Activated CD8-positive, alpha-beta T cell treated with anti-CD3 and anti-CD28 coated beads for 36 hours (primary cell): ENCODE results near the gene RXFP1. TPM values are rescaled to one million over a fixed set of nuclear protein-coding genes. Genes with fewer than 3 reads are reported as not detected.

Experiments used
- ATAC-seq: fragments of 200-7000 bp; cut with Tn5 transposase; one replicate; pipeline ENCODE4 v1.10.0; 2021; ENCODE audit warnings: mild to moderate bottlenecking, moderate library complexity
- CTCF ChIA-PET: fragments of 350-600 bp; sonication (Branson Sonifier 250); formaldehyde crosslinking; loops from one replicate; lab custom pipeline; 2021; ENCODE audit warnings: antibody characterized with exemption; lab: Charles Lee
- POLR2A ChIA-PET: fragments of 350-600 bp; sonication (Branson Sonifier 250); formaldehyde crosslinking; loops from one replicate; lab custom pipeline; 2021; ENCODE audit warnings: antibody characterized with exemption; lab: Charles Lee
- DNase-seq: peaks from one replicate; pipeline ENCODE4 v3.0.0-alpha.2; 2020
- H3K27ac Mint-ChIP-seq: one replicate; pipeline ENCODE4 v1.8.0; 2021; ENCODE audit warnings: mild to moderate bottlenecking, mixed read lengths
- H3K27me3 Mint-ChIP-seq: one replicate; pipeline ENCODE4 v1.8.0; 2021; ENCODE audit warnings: mixed read lengths
- H3K36me3 Mint-ChIP-seq: one replicate; pipeline ENCODE4 v1.8.0; 2021; ENCODE audit warnings: low read depth, mixed read lengths
- H3K4me1 Mint-ChIP-seq: one replicate; pipeline ENCODE4 v1.8.0; 2021; ENCODE audit warnings: low read depth, mixed read lengths
- H3K4me3 Mint-ChIP-seq: one replicate; pipeline ENCODE4 v1.8.0; 2021; ENCODE audit warnings: mild to moderate bottlenecking, moderate library complexity, mixed read lengths
- H3K9me3 Mint-ChIP-seq: one replicate; pipeline ENCODE4 v1.8.0; 2021; ENCODE audit warnings: mixed read lengths
- intact Hi-C: fragments of 100-400 bp; cut with micrococcal nuclease; formaldehyde crosslinking; loops from one replicate; pipeline ENCODE4 v1.10.0; 2022
- total RNA-seq, 2 experiments: library from RNA; stranded (reverse); gene quantifications; one replicate each; pipeline ENCODE4 v1.2.3, GENCODE V29; 2021
- TF ChIP-seq, protein P1 (sequence below): fragments of 200-600 bp; IDR thresholded peaks from one replicate; pipeline ENCODE4 v1.8.0; 2022; ENCODE audit warnings: antibody characterized with exemption, mild to moderate bottlenecking

The RXFP1 gene
- not detected for total RNA-seq

DNA sequence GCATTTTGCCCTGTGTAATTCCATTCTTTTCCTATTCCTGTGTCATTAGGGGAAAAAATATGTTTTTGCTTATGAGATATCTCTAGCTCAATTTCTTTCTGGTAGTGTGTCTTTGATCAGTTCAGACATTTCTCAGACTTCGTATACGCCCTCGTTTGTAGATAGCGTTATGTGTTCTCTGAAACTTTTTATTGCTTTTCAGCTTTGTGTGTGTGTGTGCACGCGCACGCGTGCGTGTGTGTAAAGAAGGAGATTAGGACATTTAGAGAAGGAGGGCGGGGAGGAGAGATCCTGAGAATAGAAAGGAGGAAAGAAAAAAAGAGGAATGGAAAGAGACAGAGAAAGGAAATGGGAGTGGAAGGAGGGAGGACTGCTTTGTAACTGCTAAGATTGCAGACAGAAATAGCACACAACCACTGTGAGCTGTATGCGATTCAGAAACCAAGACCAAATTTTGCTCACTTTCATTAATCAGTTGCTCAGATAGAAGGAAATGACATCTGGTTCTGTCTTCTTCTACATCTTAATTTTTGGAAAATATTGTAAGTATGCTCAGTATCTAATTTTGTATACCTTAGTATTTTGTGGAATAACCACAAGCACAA, at the start of gene RXFP1:
TSS of gene RXFP1 (plus strand) at position 399 of the 605 bp plus-strand sequence. CDS start at position 494, 95 bp downstream.
- intact Hi-C loops: no loop called here
- ATAC-seq: no peak
- no peaks in the 10 kb centered on the region for H3K36me3 Mint-ChIP-seq

DNA sequence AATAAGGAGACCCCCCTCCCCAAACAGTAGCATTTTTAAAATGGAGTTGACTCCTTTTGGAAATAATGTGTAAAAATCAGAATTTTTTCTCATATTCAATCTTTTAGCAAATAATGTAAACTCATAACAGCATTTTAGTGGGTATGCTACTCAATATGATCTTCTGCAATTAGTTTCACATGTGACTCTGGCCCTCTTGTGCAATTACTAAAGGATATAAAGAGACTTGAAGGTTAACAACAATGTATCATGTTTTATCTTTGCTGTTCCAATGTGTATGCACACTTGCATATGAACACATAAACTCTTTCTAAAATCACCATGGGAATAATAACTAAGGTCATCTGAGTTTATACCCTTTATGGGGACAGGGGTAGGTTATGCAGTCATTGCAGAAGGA, 39.9 kb upstream of the RXFP1 start:
- DNase-seq (no peak), ATAC-seq (no peak)
- H3K4me1 Mint-ChIP-seq: no peaks in the 10 kb centered on the region
- H3K4me3 Mint-ChIP-seq: no peak overlapping the region
- POLR2A ChIA-PET: no interaction called here
- H3K9me3 Mint-ChIP-seq: peaks cover 2% of the 10 kb centered on the region
- no peak overlapping the region for H3K27ac Mint-ChIP-seq
- H3K36me3 Mint-ChIP-seq: no peaks in the 10 kb centered on the region
- intact Hi-C loops: no loop called here
- CTCF ChIA-PET: no interaction called here
- H3K27me3 Mint-ChIP-seq: no peaks in the 10 kb centered on the region
- TF ChIP-seq, protein P1, sequence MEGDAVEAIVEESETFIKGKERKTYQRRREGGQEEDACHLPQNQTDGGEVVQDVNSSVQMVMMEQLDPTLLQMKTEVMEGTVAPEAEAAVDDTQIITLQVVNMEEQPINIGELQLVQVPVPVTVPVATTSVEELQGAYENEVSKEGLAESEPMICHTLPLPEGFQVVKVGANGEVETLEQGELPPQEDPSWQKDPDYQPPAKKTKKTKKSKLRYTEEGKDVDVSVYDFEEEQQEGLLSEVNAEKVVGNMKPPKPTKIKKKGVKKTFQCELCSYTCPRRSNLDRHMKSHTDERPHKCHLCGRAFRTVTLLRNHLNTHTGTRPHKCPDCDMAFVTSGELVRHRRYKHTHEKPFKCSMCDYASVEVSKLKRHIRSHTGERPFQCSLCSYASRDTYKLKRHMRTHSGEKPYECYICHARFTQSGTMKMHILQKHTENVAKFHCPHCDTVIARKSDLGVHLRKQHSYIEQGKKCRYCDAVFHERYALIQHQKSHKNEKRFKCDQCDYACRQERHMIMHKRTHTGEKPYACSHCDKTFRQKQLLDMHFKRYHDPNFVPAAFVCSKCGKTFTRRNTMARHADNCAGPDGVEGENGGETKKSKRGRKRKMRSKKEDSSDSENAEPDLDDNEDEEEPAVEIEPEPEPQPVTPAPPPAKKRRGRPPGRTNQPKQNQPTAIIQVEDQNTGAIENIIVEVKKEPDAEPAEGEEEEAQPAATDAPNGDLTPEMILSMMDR: no peak

More for the DNA sequence above, at the start of gene RXFP1:
- Mint-ChIP-seq H3K9me3 (no peaks in the 10 kb centered on the region), H3K27me3 (peaks cover 2% of the 10 kb centered on the region), H3K27ac (no peak within 1 kb of the TSS), H3K4me1 (no peaks in the 10 kb centered on the region), H3K4me3 (no peak within 1 kb of the TSS)
- TF ChIP-seq, protein P1: no peak
- ChIA-PET POLR2A (no interaction called here), CTCF (interaction anchor here (0.6 to 1.3 kb wide), 2 partner anchors 26 to 356 kb away, joined by 3 read pairs; no protein-coding TSS in a partner anchor)
- no peak for DNase-seq

DNA sequence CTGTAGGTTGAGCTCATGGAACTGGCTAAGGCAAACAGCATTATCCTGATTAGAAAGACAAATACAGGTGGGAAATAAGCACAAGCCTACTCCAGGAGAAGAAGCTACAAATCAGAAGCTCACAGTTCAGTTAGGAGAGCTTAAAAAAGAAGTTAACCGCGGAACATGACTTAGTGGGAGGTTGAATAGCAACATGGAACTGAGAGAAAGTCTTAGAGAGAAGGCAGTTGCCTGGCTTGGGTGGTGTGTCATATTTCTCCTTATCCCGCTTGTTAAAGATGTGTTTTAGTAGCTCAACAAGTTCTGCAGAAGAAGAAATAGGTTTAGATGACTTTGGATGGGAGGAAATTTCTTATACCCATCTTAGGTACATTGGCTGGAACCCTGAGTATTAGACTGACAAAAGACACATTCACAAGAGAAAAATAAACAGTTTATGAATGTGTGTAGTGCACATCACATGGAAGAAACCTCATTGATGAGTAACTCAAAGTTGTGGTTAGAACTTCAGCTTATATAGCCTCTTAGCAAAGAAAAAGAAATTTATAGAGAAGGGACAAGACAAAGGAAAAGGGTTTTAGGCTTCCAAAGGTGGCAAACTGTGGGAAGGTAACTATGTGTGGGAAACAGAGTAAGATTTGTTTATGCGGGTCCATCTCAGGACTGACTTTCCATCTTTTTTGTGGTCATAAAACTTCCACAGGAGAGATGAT, 37.4 kb upstream of the RXFP1 start:
- Mint-ChIP-seq H3K4me3 (no peak overlapping the region), H3K27me3 (peaks cover 2% of the 10 kb centered on the region), H3K36me3 (no peaks in the 10 kb centered on the region), H3K27ac (no peak overlapping the region), H3K9me3 (peaks cover 4% of the 10 kb centered on the region), H3K4me1 (no peaks in the 10 kb centered on the region)
- TF ChIP-seq, protein P1: no peak
- DNase-seq: no peak
- POLR2A ChIA-PET: interaction anchor here (0.6 kb wide), 2 partner anchors 688 to 1151 kb away, joined by 3 read pairs; no protein-coding TSS in a partner anchor
- intact Hi-C loops: no loop called here
- CTCF ChIA-PET: interaction anchor here (1.2 to 1.4 kb wide), 2 partner anchors 11 to 13 kb away, joined by 3 to 4 read pairs; no protein-coding TSS in a partner anchor
- no peak for ATAC-seq

DNA sequence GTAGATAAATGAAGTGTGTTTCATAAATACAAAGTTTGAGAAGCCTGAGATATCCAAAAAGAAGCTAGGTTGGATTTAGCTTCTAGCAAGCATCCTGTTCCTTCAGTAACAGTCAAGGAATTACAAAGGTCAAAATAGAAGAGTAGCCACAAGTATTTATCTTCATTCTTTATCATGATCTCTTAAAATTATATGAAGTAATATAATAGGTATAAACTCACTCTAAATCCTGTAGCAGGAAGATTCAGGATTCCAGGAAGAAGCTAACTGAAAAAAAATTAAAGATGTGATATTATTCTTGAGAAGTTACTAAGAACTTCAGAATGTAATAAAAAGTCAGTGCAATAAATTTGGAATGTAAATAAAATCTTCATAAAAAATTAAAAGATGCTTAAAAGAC, 31.1 kb upstream of the RXFP1 start:
- intact Hi-C loops: no loop called here
- Mint-ChIP-seq H3K27me3 (peaks cover 2% of the 10 kb centered on the region), H3K27ac (no peak overlapping the region), H3K4me3 (no peak overlapping the region), H3K9me3 (peaks cover 6% of the 10 kb centered on the region), H3K36me3 (no peaks in the 10 kb centered on the region), H3K4me1 (no peaks in the 10 kb centered on the region)
- CTCF ChIA-PET: no interaction called here
- POLR2A ChIA-PET: no interaction called here
- ATAC-seq (no peak), DNase-seq (no peak)
- TF ChIP-seq, protein P1: no peak

DNA sequence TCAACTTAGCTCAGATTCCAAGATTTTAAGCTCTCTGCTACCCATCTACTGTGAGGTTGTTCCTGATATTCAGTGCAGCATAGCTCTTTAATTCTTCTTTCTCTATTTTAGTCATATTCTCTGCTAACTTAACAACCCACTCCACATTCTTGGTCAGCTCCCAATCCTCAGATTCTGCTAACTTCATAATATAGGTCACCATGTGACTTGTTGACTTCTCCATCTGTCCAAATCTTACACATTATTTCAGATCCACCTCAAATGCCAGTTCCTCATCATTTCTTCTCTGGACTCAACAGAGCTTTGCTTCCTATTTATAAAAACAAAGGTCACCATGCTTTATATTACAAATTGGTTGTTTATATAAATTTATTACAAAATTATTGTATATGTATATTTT, 29.3 kb upstream of the RXFP1 start:
- no peak for DNase-seq
- intact Hi-C loops: no loop called here
- Mint-ChIP-seq H3K9me3 (peaks cover 6% of the 10 kb centered on the region), H3K36me3 (no peaks in the 10 kb centered on the region), H3K27me3 (peaks cover 2% of the 10 kb centered on the region), H3K27ac (no peak overlapping the region), H3K4me1 (no peaks in the 10 kb centered on the region), H3K4me3 (no peak overlapping the region)
- ChIA-PET CTCF (no interaction called here), POLR2A (no interaction called here)
- ATAC-seq: no peak
- TF ChIP-seq, protein P1: no peak
